Cardiac muscle cell (in vitro differentiated cells and primary cell): ENCODE data around the gene ANKRD39. TPM values are rescaled to one million over a fixed set of nuclear protein-coding genes. Genes with fewer than 3 reads are reported as not detected.
"Not testable (repeated sequence)": the region's sequence is repeated elsewhere in the genome, so short reads cannot be mapped to it uniquely, and the experiment has no call there.

Experiments used
- DNase-seq, 2 donors: peaks; one replicate each; pipeline versions ENCODE4 v3.0.0 to v3.0.0-alpha.2; 2010 to 2017; ENCODE audit warnings: low read depth in 1 of 2, low spot score in 1 of 2
- H3K27ac ChIP-seq: fragments of 200-600 bp; sonication (generic); 2 replicates; pipeline ENCODE4 v1.5.1; 2016
- H3K27me3 ChIP-seq: fragments of 200-600 bp; sonication (generic); 2 replicates; pipeline ENCODE4 v1.6.0; 2016; ENCODE audit warnings: control low read depth
- H3K36me3 ChIP-seq: fragments of 200-600 bp; sonication (generic); 2 replicates; pipeline ENCODE4 v1.5.1; 2016; ENCODE audit warnings: control low read depth
- H3K4me1 ChIP-seq: fragments of 200-600 bp; sonication (generic); 2 replicates; pipeline ENCODE4 v1.8.1; 2017; ENCODE audit warnings: low read depth, mild to moderate bottlenecking, mixed run types
- H3K4me3 ChIP-seq: fragments of 200-600 bp; sonication (generic); 2 replicates; pipeline ENCODE4 v1.5.1; 2016; ENCODE audit warnings: mild to moderate bottlenecking
- H3K9me3 ChIP-seq: fragments of 200-600 bp; sonication (generic); 2 replicates; pipeline ENCODE4 v1.5.1; 2017; ENCODE audit warnings: low read depth, mild to moderate bottlenecking, control low read depth
- CTCF ChIP-seq: IDR thresholded peaks from 2 replicates; pipeline ENCODE4 v1.5.1; 2012; ENCODE audit warnings: low read depth, mild to moderate bottlenecking, low read length
- polyA plus RNA-seq: library from polyadenylated mRNA; unstranded; fragments of >200 nt; fragmentation: Nextera tagmentation; extraction: Ambion mirVana; gene quantifications from 2 replicates; pipeline ENCODE4 v1.2.1, GENCODE V29; 2016
- total RNA-seq: library from RNA; depleted of rRNA; stranded (reverse); fragments of >200 nt; gene quantifications from 2 replicates; pipeline ENCODE4 v1.2.3, GENCODE V29; 2016

Gene ANKRD39
- total and polyA plus RNA-seq, 2 experiments from 2014 or later = 27.8 to 32.3 TPM

DNA sequence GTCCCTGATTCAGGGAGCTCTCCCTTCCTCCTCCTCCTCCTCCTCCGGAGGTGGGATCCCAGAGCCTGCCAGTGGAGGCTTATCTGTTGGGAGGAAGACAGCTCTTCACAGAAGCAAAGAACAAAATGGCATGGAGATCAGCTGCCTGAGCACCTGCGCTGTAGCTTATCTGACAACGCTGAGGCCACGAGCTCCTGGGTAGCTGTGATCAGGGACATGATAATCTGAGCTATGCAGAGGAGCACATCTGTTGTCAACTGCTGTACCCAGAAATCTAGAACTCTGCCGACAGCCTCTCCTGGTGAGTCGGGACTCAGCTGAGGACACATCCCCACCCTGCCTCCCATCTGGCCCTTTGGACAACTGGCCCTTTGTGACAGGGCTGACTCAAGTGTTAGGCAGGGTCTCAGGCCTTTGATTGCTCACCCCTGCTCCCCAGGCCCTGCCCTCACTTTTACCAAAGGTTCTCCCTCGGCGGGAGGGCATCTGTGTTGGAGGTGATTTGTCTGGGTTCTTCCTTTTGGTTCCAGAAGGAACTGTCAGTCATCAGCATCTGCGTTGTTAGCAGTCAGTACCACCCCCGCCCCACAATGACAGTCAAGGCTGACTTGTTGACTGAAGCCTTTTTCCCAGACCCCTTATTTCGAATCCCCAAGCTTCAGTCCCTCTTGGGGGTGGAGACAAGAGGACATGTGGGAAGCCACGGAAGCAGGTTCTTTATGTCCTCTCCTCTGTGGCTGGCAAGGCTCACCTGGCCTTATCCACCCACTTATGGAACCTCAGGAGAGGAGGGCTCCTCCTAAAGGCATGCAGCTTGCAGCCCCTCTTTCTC lies 47.6 kb downstream of the ANKRD39 start:
- Histone ChIP-seq H3K9me3 (no peaks in the 10 kb centered on the region), H3K4me3 (no peak overlapping the region), H3K4me1 (peaks cover 37% of the 10 kb centered on the region), H3K27me3 (no peaks in the 10 kb centered on the region), H3K27ac (peak overlapping the region; percentile 58), H3K36me3 (no peaks in the 10 kb centered on the region)
- no peak for TF ChIP-seq CTCF
- no peak for DNase-seq

- no peaks in the 10 kb centered on the region for H3K27me3 ChIP-seq
- no peak for DNase-seq
- H3K27ac ChIP-seq = no peak overlapping the region
- H3K4me3 ChIP-seq = no peak overlapping the region
- TF ChIP-seq CTCF = no peak
- H3K9me3 ChIP-seq = no peaks in the 10 kb centered on the region
- H3K4me1 ChIP-seq = peaks cover 37% of the 10 kb centered on the region
- H3K36me3 ChIP-seq = no peaks in the 10 kb centered on the region
These were observed 48.5 kb downstream of the ANKRD39 start for GRCh38 chr2:96809216-96809882.

GRCh38 chr2:96808176-96808837 lies 49.5 kb downstream of the ANKRD39 start:
- no peaks in the 10 kb centered on the region for H3K9me3 ChIP-seq
- DNase-seq = no peak
- no peak for TF ChIP-seq CTCF
- H3K36me3 ChIP-seq = no peaks in the 10 kb centered on the region
- no peak overlapping the region for H3K27ac ChIP-seq
- peaks cover 37% of the 10 kb centered on the region for H3K4me1 ChIP-seq
- H3K4me3 ChIP-seq = no peak overlapping the region
- H3K27me3 ChIP-seq = no peaks in the 10 kb centered on the region

GRCh38 chr2:96807127-96807471 lies 50.7 kb downstream of the ANKRD39 start:
- no peaks in the 10 kb centered on the region for H3K36me3 ChIP-seq
- no peak for TF ChIP-seq CTCF
- no peaks in the 10 kb centered on the region for H3K9me3 ChIP-seq
- DNase-seq = no peak
- peaks cover 29% of the 10 kb centered on the region for H3K4me1 ChIP-seq
- no peaks in the 10 kb centered on the region for H3K27me3 ChIP-seq
- H3K4me3 ChIP-seq = no peak overlapping the region
- no peak overlapping the region for H3K27ac ChIP-seq

- no peak for DNase-seq
- H3K4me3 ChIP-seq = no peak overlapping the region
- H3K4me1 ChIP-seq = peaks cover 24% of the 10 kb centered on the region
- no peaks in the 10 kb centered on the region for H3K9me3 ChIP-seq
- TF ChIP-seq CTCF = no peak
- no peaks in the 10 kb centered on the region for H3K27me3 ChIP-seq
- H3K36me3 ChIP-seq = no peaks in the 10 kb centered on the region
- no peak overlapping the region for H3K27ac ChIP-seq
These were observed 51.2 kb downstream of the ANKRD39 start for GRCh38 chr2:96806468-96807126.

DNA sequence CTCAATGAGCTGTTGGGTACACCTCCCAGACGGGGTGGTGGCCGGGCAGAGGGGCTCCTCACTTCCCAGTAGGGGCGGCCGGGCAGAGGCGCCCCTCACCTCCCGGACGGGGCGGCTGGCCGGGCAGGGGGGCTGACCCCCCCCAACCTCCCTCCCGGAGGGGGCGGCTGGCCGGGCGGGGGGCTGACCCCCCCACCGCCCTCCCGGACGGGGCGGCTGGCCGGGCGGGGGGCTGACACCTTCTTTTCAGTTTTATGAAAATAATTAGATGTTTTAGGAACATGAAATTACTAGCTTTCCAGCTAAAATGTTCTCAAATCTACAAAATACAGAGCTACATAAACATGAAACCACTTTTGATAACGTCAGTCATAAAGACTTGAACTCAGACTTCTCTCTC lies 51.9 kb downstream of the ANKRD39 start:
- peaks cover 18% of the 10 kb centered on the region for H3K4me1 ChIP-seq
- not testable (repeated sequence) for H3K36me3 ChIP-seq, H3K27me3 ChIP-seq, H3K9me3 ChIP-seq, H3K4me3 ChIP-seq, H3K27ac ChIP-seq, DNase-seq
